Measurements from ENCODE around the gene BUB3. TPM values are rescaled to one million over a fixed set of nuclear protein-coding genes. Genes with fewer than 3 reads are reported as not detected.
A peak's percentile ranks its signal among the peaks of the same experiment; 100 is the strongest.

BUB3 gene
- total RNA-seq, 1 donor, result 107 TPM

GRCh38 chr10:123194056-123194455 lies 39.9 kb downstream of the BUB3 start:
- H3K79me2 ChIP-seq (ENCODE audit: insufficient read depth, low read length), result no peaks in the 10 kb centered on the region
- H3K36me3 ChIP-seq (ENCODE audit: insufficient read depth, low read length), result no peaks in the 10 kb centered on the region
- TF ChIP-seq CTCF (IDR thresholded peaks at IDR 0.05; ENCODE audit: extremely low read depth, low read depth, low read length), result no peak
- no peak overlapping the region for H3K4me2 ChIP-seq (ENCODE audit: insufficient read depth, low read length)
- no peaks in the 10 kb centered on the region for H3K27me3 ChIP-seq (ENCODE audit: insufficient read depth, low read length)
- H3K27ac ChIP-seq (ENCODE audit: low read depth, low read length), result no peak overlapping the region
- no peak overlapping the region for H2AFZ ChIP-seq (ENCODE audit: low read length)
- peak; percentile 31 for DNase-seq (ENCODE audit: insufficient read length, low spot score, missing footprints)
- no peaks in the 10 kb centered on the region for H4K20me1 ChIP-seq (ENCODE audit: insufficient read depth, low read length)
- no peaks in the 10 kb centered on the region for H3K9me3 ChIP-seq (ENCODE audit: low read depth, low read length)
- H3K4me3 ChIP-seq (ENCODE audit: insufficient read depth, low read length), result no peak overlapping the region
- H3K4me1 ChIP-seq (ENCODE audit: insufficient read depth, low read length), result no peaks in the 10 kb centered on the region

- TF ChIP-seq CTCF (IDR thresholded peaks at IDR 0.05; ENCODE audit: extremely low read depth, low read depth, low read length), result no peak
- no peaks in the 10 kb centered on the region for H3K27me3 ChIP-seq (ENCODE audit: insufficient read depth, low read length)
Observed at GRCh38 chr10:123200531-123200930, 46.3 kb downstream of the BUB3 start.

GRCh38 chr10:123202506-123202905 lies 48.3 kb downstream of the BUB3 start:
- no peaks in the 10 kb centered on the region for H3K79me2 ChIP-seq (ENCODE audit: insufficient read depth, low read length)
- H3K27ac ChIP-seq (ENCODE audit: low read depth, low read length), result no peak overlapping the region
- H3K4me2 ChIP-seq (ENCODE audit: insufficient read depth, low read length), result no peak overlapping the region
- H3K27me3 ChIP-seq (ENCODE audit: insufficient read depth, low read length), result no peaks in the 10 kb centered on the region
- no peaks in the 10 kb centered on the region for H3K36me3 ChIP-seq (ENCODE audit: insufficient read depth, low read length)
- H4K20me1 ChIP-seq (ENCODE audit: insufficient read depth, low read length), result no peaks in the 10 kb centered on the region
- no peak for TF ChIP-seq CTCF (IDR thresholded peaks at IDR 0.05; ENCODE audit: extremely low read depth, low read depth, low read length)
- no peak overlapping the region for H2AFZ ChIP-seq (ENCODE audit: low read length)
- no peak overlapping the region for H3K4me3 ChIP-seq (ENCODE audit: insufficient read depth, low read length)
- DNase-seq (ENCODE audit: insufficient read length, low spot score, missing footprints), result no peak
- no peaks in the 10 kb centered on the region for H3K9me3 ChIP-seq (ENCODE audit: low read depth, low read length)
- peaks cover 6% of the 10 kb centered on the region for H3K4me1 ChIP-seq (ENCODE audit: insufficient read depth, low read length)

More at GRCh38 chr10:123200531-123200930, 46.3 kb downstream of the BUB3 start:
- H4K20me1 ChIP-seq (ENCODE audit: insufficient read depth, low read length), result no peaks in the 10 kb centered on the region
- H3K9me3 ChIP-seq (ENCODE audit: low read depth, low read length), result no peaks in the 10 kb centered on the region
- no peaks in the 10 kb centered on the region for H3K36me3 ChIP-seq (ENCODE audit: insufficient read depth, low read length)
- H3K79me2 ChIP-seq (ENCODE audit: insufficient read depth, low read length), result no peaks in the 10 kb centered on the region
- H3K4me2 ChIP-seq (ENCODE audit: insufficient read depth, low read length), result no peak overlapping the region
- H3K4me3 ChIP-seq (ENCODE audit: insufficient read depth, low read length), result no peak overlapping the region
- H3K4me1 ChIP-seq (ENCODE audit: insufficient read depth, low read length), result peaks cover 6% of the 10 kb centered on the region
- DNase-seq (ENCODE audit: insufficient read length, low spot score, missing footprints), result peak; percentile 17
- H2AFZ ChIP-seq (ENCODE audit: low read length), result no peak overlapping the region
- H3K27ac ChIP-seq (ENCODE audit: low read depth, low read length), result no peak overlapping the region

GRCh38 chr10:123203393-123204126 lies 49.4 kb downstream of the BUB3 start:
- Histone ChIP-seq H2AFZ (ENCODE audit: low read length) (no peak overlapping the region), H4K20me1 (ENCODE audit: insufficient read depth, low read length) (no peaks in the 10 kb centered on the region), H3K36me3 (ENCODE audit: insufficient read depth, low read length) (no peaks in the 10 kb centered on the region), H3K9me3 (ENCODE audit: low read depth, low read length) (no peaks in the 10 kb centered on the region), H3K79me2 (ENCODE audit: insufficient read depth, low read length) (no peaks in the 10 kb centered on the region), H3K27me3 (ENCODE audit: insufficient read depth, low read length) (no peaks in the 10 kb centered on the region), H3K4me2 (ENCODE audit: insufficient read depth, low read length) (no peak overlapping the region), H3K27ac (ENCODE audit: low read depth, low read length) (no peak overlapping the region), H3K4me1 (ENCODE audit: insufficient read depth, low read length) (peaks cover 6% of the 10 kb centered on the region), H3K4me3 (ENCODE audit: insufficient read depth, low read length) (no peak overlapping the region)
- DNase-seq (ENCODE audit: insufficient read length, low spot score, missing footprints), result no peak
- TF ChIP-seq CTCF (IDR thresholded peaks at IDR 0.05; ENCODE audit: extremely low read depth, low read depth, low read length), result no peak
